SK-N-MC (cell line): ENCODE data around the gene PLA2G12B.
"Not testable (repeated sequence)": the region's sequence is repeated elsewhere in the genome, so short reads cannot be mapped to it uniquely, and the experiment has no call there.

ENCODE experiments used
- DNase-seq: peaks from one replicate; pipeline ENCODE4 v3.0.0-alpha.2; 2011; ENCODE audit warnings: low read depth, low spot score
- H3K27ac ChIP-seq: fragments of 200-600 bp; sonication (generic); 2 replicates; pipeline ENCODE4 v1.5.1; 2016; ENCODE audit warnings: mixed run types
- H3K36me3 ChIP-seq: fragments of 200-600 bp; sonication (generic); 2 replicates; pipeline ENCODE4 v1.6.1; 2017; ENCODE audit warnings: antibody characterized with exemption, low read length, mixed read lengths; ENCODE audit not compliant: insufficient read depth
- H3K4me3 ChIP-seq: fragments of 200-600 bp; sonication (generic); 2 replicates; pipeline ENCODE4 v1.5.1; 2016
- H3K9ac ChIP-seq: fragments of 200-600 bp; sonication (generic); 2 replicates; pipeline ENCODE4 v1.8.0; 2017; ENCODE audit warnings: mixed run types, mixed read lengths; ENCODE audit not compliant: insufficient read length
- H3K9me3 ChIP-seq: fragments of 200-600 bp; sonication (generic); 2 replicates; pipeline ENCODE4 v1.6.1; 2017; ENCODE audit warnings: low read depth, mild to moderate bottlenecking, antibody characterized with exemption, low read length, moderate library complexity, mixed read lengths
- EZH2 ChIP-seq: fragments of 200-600 bp; sonication (generic); IDR thresholded peaks from one replicate; pipeline ENCODE4 v1.6.1; 2017; ENCODE audit warnings: antibody characterized with exemption
- FOXP2 ChIP-seq: optimal IDR thresholded peaks from 2 replicates; pipeline ENCODE3; 2011; ENCODE audit warnings: mild to moderate bottlenecking, moderate library complexity; ENCODE audit not compliant: insufficient read depth; ENCODE audit errors: extremely low read length, control extremely low read depth
- POLR2AphosphoS5 ChIP-seq: IDR thresholded peaks from 2 replicates; pipeline ENCODE4 v1.6.1; 2012; ENCODE audit warnings: mild to moderate bottlenecking, low read depth, low read length, borderline replicate concordance

The PLA2G12B gene

DNA sequence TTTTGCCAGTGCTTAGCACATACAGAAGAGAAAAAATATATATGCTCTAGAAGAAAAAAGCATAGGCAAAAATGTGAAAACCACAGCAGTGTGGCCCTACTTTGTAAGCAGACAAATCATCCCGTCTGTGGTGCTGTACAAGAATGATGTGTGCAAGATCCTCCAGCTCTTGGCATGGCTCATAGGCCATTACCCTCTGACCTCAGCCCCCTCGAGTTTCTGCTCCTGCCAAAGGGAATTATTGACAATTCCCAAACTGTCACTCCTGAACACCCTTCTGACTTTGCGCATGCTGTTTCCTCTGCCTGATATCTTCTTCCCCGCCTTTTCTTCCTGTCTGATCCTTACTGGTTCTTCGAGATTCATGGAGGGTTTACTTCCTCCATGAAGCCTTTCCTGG lies 27.1 kb downstream of the PLA2G12B start:
- Histone ChIP-seq H3K27ac (no peak overlapping the region), H3K9me3 (no peaks in the 10 kb centered on the region), H3K9ac (no peak overlapping the region), H3K36me3 (no peaks in the 10 kb centered on the region), H3K4me3 (no peak overlapping the region)
- no peak for TF ChIP-seq EZH2
- no peak for TF ChIP-seq POLR2AphosphoS5
- TF ChIP-seq FOXP2, result no peak
- no peak for DNase-seq

DNA sequence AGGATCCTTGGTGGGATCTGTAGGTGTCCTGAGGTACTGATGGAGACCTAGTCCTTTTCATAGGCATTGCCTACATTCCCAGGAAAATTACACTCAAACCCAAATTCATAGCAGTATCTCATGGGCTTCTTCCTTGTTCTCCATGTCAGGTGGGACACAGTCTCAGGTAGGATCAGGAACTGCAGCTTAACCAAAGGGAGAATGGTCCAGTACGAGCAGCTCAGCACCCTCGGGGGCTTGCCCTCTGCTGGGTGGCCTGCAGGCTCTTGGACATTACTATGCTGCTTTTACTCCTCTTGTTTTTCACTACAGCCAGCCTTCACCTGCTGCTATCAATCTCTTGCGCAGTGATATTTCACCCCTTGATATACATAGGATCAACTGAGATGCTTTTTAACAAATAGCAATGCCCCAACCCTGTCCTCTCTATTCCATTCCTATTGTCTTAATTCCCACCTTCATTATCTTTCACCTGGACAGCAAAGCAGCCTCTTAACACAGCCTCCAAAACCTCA lies 28.6 kb downstream of the PLA2G12B start:
- DNase-seq, result no peak
- Histone ChIP-seq H3K4me3 (no peak overlapping the region), H3K27ac (no peak overlapping the region), H3K36me3 (no peaks in the 10 kb centered on the region), H3K9me3 (no peaks in the 10 kb centered on the region), H3K9ac (no peak overlapping the region)
- no peak for TF ChIP-seq POLR2AphosphoS5
- TF ChIP-seq FOXP2, result no peak
- no peak for TF ChIP-seq EZH2

DNA sequence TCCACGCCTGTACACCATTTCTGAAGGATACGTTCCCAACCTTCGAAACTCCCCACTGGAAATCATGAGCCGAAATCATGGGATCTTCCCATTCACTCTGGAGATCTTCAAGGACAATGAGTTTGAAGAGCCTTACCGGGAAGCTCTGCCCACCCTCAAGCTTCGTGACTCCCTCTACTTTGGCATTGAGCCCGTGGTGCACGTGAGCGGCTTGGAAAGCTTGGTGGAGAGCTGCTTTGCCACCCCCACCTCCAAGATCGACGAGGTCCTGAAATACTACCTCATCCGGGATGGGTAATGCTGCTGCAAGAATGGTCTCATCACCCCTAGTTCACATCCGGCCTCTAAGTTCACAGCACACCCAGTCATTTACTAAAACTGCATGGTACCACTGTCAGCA lies 30.3 kb downstream of the PLA2G12B start:
- no peak for DNase-seq
- Histone ChIP-seq H3K9me3 (no peaks in the 10 kb centered on the region), H3K36me3 (no peaks in the 10 kb centered on the region), H3K4me3 (no peak overlapping the region), H3K27ac (no peak overlapping the region), H3K9ac (no peak overlapping the region)
- TF ChIP-seq POLR2AphosphoS5 (no peak), EZH2 (no peak), FOXP2 (no peak)

DNA sequence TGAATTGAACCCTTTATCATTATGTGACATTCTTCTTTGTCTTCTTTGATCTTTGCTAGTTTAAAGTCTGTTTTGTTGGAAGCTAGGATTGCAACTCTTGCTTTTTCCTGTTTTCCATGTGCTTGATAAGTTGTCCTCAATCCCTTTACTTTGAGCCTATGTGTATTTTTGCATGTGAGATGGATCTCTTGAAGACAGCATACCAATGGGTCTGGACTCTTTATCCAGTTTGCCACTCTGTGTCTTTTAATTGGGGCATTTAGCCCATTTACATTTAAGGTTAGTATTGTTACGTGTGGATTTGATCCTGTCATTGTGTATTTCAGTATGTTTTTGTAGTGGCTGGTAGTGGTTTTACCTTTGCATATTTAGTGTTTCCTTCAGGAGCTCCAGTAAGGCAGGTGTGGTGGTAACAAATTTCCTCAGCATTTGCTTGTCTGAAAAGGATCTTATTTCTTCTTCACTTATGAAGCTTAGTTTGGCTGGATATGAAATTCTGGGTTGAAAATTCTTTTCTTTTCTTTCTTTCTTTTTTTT lies 33.4 kb downstream of the PLA2G12B start:
- DNase-seq, H3K9me3 ChIP-seq, H3K36me3 ChIP-seq, H3K27ac ChIP-seq, H3K9ac ChIP-seq, H3K4me3 ChIP-seq: not testable (repeated sequence)

DNA sequence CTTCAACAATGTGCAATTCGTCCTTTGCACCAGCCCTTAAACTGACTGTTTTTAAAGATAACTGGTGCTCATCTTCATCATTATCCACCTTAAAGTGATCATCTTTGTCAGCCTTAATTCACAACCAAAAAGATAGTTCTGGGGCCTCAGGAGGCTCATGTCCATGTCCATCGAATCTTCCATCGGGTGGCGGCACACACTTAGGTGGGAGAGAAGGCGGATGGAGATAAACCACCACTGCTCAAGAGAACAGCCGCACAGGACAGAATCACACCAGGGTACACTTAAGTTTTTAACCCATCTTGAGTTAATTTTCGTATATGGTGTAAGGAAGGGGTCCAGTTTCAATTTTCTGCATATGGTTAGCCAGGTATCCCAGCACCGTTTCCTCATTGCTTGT lies 36.3 kb downstream of the PLA2G12B start:
- no peak overlapping the region for H3K4me3 ChIP-seq
- no peaks in the 10 kb centered on the region for H3K36me3 ChIP-seq
- H3K27ac ChIP-seq, result no peak overlapping the region
- H3K9me3 ChIP-seq, result no peaks in the 10 kb centered on the region
- H3K9ac ChIP-seq, result no peak overlapping the region
- no peak for TF ChIP-seq FOXP2
- TF ChIP-seq POLR2AphosphoS5, result no peak
- TF ChIP-seq EZH2, result no peak
- no peak for DNase-seq

DNA sequence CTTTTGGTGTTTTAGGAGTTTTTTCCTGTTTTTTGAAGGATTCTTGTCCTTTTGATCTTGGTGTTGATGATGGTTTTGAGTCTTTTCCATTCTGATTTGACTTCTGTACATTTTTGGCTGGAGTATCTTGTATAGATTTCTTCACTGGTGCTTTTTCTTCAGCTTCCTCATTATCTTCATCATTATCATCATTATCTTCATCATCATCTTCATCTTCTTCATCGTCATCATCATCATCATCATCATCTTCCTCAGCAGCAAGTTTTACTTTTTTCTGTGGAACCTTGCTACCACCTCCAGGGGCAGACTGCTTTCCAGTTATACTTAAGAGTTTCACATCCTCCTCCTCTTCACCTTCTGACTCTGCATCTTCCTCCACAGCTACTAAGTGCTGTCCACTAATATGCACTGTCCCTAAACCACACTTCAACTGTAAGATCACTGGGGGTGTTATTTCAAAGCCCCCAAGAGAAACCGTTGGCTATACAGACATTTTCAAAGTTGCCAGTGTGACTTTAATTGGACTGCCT lies 36.7 kb downstream of the PLA2G12B start:
- H3K4me3 ChIP-seq, H3K36me3 ChIP-seq, H3K9ac ChIP-seq, DNase-seq, H3K9me3 ChIP-seq, H3K27ac ChIP-seq: not testable (repeated sequence)

DNA sequence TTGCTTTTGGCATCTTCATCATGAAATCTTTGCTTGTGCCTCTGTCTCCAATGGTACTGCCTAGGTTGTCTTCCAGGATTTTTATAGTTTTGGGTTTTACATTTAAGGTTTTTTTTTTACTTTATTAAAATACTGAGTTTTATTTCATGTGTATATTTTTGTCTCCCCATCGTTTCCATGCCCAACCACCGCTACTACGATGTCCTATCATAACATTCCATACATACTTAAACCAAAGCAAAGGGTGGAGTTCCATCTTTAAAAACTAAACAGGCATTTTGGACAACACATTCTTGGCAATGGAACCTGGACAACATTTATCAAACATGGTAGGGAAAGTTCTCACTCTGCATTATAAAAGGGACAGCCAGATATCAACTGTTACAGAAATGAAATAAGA lies 37.4 kb downstream of the PLA2G12B start:
- H3K9me3 ChIP-seq, H3K27ac ChIP-seq, H3K4me3 ChIP-seq, H3K9ac ChIP-seq, DNase-seq, H3K36me3 ChIP-seq: not testable (repeated sequence)

DNA sequence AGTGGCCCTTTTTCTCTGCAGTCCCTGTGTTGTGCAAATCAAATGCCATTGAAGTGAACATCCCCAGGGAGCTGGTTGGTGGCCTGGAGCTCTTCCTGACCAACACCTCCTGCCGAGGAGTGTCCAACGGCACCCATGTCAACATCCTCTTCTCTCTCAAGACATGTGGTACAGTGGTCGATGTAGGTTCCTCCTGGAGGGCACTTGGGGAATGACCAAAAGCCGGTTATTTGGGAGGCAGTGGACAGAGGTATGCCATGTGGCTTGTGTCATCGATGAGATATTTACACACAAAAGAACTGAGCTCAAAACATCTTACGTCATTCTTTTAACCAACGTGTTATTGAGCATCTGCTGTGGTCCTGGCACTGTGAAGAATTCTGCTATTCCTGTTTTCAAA lies 41.3 kb downstream of the PLA2G12B start:
- no peaks in the 10 kb centered on the region for H3K36me3 ChIP-seq
- TF ChIP-seq FOXP2 (no peak), EZH2 (no peak), POLR2AphosphoS5 (no peak)
- H3K4me3 ChIP-seq, result no peak overlapping the region
- H3K9me3 ChIP-seq, result no peaks in the 10 kb centered on the region
- DNase-seq, result no peak
- H3K27ac ChIP-seq, result no peak overlapping the region
- no peak overlapping the region for H3K9ac ChIP-seq

DNA sequence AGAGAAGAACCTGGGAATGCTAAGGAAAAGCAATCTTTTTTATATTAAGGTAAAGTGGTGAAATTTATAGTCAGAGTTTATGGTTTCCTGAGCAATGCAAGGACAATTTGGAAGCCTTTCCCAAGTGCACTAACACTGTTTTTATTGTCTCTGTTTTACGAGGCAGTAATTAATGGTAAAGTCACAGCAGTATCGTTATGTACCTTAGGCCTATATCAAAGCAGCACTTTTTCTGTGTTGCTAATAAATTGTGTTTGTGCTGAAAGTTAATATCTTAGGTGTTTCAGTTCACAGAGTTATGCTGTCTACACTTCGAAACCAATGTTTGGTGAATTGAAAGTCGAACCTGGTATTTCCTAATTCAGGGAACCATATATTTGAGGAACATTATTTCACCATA lies 41.9 kb downstream of the PLA2G12B start:
- Histone ChIP-seq H3K27ac (no peak overlapping the region), H3K9ac (no peak overlapping the region), H3K36me3 (no peaks in the 10 kb centered on the region), H3K9me3 (no peaks in the 10 kb centered on the region), H3K4me3 (no peak overlapping the region)
- DNase-seq, result no peak
- TF ChIP-seq EZH2 (no peak), POLR2AphosphoS5 (no peak), FOXP2 (no peak)

DNA sequence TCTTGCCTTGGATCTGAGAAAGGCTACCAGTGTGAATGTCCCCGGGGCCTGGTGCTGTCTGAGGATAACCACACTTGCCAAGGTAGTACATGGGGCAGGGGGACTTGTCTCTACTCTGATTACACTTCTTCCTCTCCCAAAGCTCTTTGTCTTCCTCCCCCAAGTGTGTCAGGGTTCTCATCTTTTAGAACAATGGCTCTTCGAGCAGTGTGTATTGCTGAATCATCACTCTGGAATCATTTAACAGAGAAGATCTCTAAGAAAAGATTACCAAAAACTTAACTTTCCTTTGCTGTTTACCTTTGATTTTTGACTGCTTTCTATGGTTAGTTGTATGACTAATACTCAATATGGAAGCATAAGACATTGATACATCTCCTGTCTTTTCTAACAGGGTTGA lies 42.8 kb downstream of the PLA2G12B start:
- Histone ChIP-seq H3K36me3 (no peaks in the 10 kb centered on the region), H3K27ac (no peak overlapping the region), H3K4me3 (no peak overlapping the region), H3K9me3 (no peaks in the 10 kb centered on the region), H3K9ac (no peak overlapping the region)
- no peak for TF ChIP-seq FOXP2
- no peak for TF ChIP-seq POLR2AphosphoS5
- no peak for TF ChIP-seq EZH2
- DNase-seq, result no peak
